ENCODE results near the gene HINT3.
"Not testable (repeated sequence)": the region's sequence is repeated elsewhere in the genome, so short reads cannot be mapped to it uniquely, and the experiment has no call there.

Gene HINT3

GRCh38 chr6:126010040-126010439 is 53.5 kb downstream of the HINT3 start:
- DNase-seq: no peak

GRCh38 chr6:126015863-126016262 is 59.3 kb downstream of the HINT3 start:
- DNase-seq: no peak

- DNase-seq: no peak
Observed at GRCh38 chr6:126016591-126016990, 60.0 kb downstream of the HINT3 start.

GRCh38 chr6:126017668-126018067 is 61.1 kb downstream of the HINT3 start:
- no peak for DNase-seq

GRCh38 chr6:126020305-126021050 is 63.9 kb downstream of the HINT3 start:
- no peak for DNase-seq

GRCh38 chr6:126023474-126023873 is 66.9 kb downstream of the HINT3 start:
- DNase-seq: not testable (repeated sequence)

GRCh38 chr6:126026001-126026400 is 69.4 kb downstream of the HINT3 start:
- no peak for DNase-seq

- no peak for DNase-seq
Observed at GRCh38 chr6:126027601-126028000, 71.0 kb downstream of the HINT3 start.
